A673 (cell line): ENCODE results near the gene INPP4B. TPM values are rescaled to one million over a fixed set of nuclear protein-coding genes. Genes with fewer than 3 reads are reported as not detected.

Experiments
- BruUV-seq: library from RNA; stranded (reverse); fragments of 400-500 nt; replicated peaks from 2 replicates; lab custom pipeline; 2021; lab: Mats Ljungman, UMichigan
- CTCF ChIA-PET: fragments of 300-600 bp; sonication (Branson Sonifier 250); formaldehyde crosslinking; loops from one replicate; lab custom pipeline; 2022; ENCODE audit warnings: antibody characterized with exemption; lab: Charles Lee
- POLR2A ChIA-PET: fragments of 300-600 bp; sonication (Branson Sonifier 250); formaldehyde crosslinking; loops from one replicate; lab custom pipeline; 2022; ENCODE audit warnings: antibody characterized with exemption; ENCODE audit not compliant: low non-redundant PET; lab: Charles Lee
- DNase-seq: peaks from one replicate; pipeline ENCODE4 v3.0.0-alpha.2; 2015; ENCODE audit warnings: low spot score
- H3K27ac ChIP-seq: fragments of 200-600 bp; sonication (generic); 2 replicates; pipeline ENCODE4 v1.5.1; 2016; ENCODE audit warnings: mixed run types, low read depth, mild to moderate bottlenecking, mixed read lengths, antibody characterized with exemption, low read length; ENCODE audit not compliant: poor library complexity, severe bottlenecking
- H3K27me3 ChIP-seq: fragments of 200-600 bp; sonication (generic); replicated peaks from 2 replicates; pipeline ENCODE4 v1.6.1; 2017; ENCODE audit warnings: mixed run types, low read depth, mild to moderate bottlenecking, mixed read lengths, antibody characterized with exemption, low read length; ENCODE audit not compliant: insufficient read depth, poor library complexity
- H3K36me3 ChIP-seq: fragments of 200-600 bp; sonication (generic); 2 replicates; pipeline ENCODE4 v1.6.1; 2016; ENCODE audit warnings: mixed run types, mild to moderate bottlenecking, mixed read lengths, antibody characterized with exemption, low read length; ENCODE audit not compliant: insufficient read depth, poor library complexity, severe bottlenecking
- H3K4me1 ChIP-seq: fragments of 200-600 bp; sonication (generic); 2 replicates; pipeline ENCODE4 v1.6.1; 2017; ENCODE audit warnings: mixed run types, mild to moderate bottlenecking, mixed read lengths, antibody characterized with exemption, low read length; ENCODE audit not compliant: insufficient read depth, poor library complexity, severe bottlenecking
- H3K4me3 ChIP-seq: fragments of 200-600 bp; sonication (generic); 2 replicates; pipeline ENCODE4 v1.5.1; 2016; ENCODE audit warnings: low read depth, mixed run types, mild to moderate bottlenecking, mixed read lengths, low read length; ENCODE audit not compliant: poor library complexity, severe bottlenecking
- H3K9me3 ChIP-seq: fragments of 200-600 bp; sonication (generic); 2 replicates; pipeline ENCODE4 v1.6.1; 2016; ENCODE audit warnings: mixed run types, low read depth, mild to moderate bottlenecking, mixed read lengths, antibody characterized with exemption, low read length; ENCODE audit not compliant: poor library complexity, severe bottlenecking
- EZH2 ChIP-seq: fragments of 200-600 bp; sonication (generic); IDR thresholded peaks from 2 replicates; pipeline ENCODE4 v1.6.1; 2017; ENCODE audit warnings: borderline replicate concordance, low read depth, mild to moderate bottlenecking, mixed read lengths, antibody characterized with exemption, low read length; ENCODE audit not compliant: poor library complexity, severe bottlenecking
- intact Hi-C: fragments of 100-400 bp; cut with micrococcal nuclease; formaldehyde crosslinking; loops from one replicate; pipeline ENCODE4 v1.10.0; 2022; ENCODE audit not compliant: unreplicated experiment
- total RNA-seq: library from RNA; stranded (reverse); gene quantifications from 2 replicates; pipeline ENCODE4 v1.2.3, GENCODE V29; 2021
- TF ChIP-seq, protein P1 (sequence below): fragments of 300-800, 200-600 bp; sonication (generic); conservative IDR thresholded peaks from 2 replicates; pipeline ENCODE4 v1.5.1; 2017; ENCODE audit warnings: low read depth, mild to moderate bottlenecking, antibody characterized with exemption, low read length, moderate library complexity, mixed read lengths

INPP4B gene
- total RNA-seq, 1 experiment from 2014 or later: 13.1 TPM

DNA sequence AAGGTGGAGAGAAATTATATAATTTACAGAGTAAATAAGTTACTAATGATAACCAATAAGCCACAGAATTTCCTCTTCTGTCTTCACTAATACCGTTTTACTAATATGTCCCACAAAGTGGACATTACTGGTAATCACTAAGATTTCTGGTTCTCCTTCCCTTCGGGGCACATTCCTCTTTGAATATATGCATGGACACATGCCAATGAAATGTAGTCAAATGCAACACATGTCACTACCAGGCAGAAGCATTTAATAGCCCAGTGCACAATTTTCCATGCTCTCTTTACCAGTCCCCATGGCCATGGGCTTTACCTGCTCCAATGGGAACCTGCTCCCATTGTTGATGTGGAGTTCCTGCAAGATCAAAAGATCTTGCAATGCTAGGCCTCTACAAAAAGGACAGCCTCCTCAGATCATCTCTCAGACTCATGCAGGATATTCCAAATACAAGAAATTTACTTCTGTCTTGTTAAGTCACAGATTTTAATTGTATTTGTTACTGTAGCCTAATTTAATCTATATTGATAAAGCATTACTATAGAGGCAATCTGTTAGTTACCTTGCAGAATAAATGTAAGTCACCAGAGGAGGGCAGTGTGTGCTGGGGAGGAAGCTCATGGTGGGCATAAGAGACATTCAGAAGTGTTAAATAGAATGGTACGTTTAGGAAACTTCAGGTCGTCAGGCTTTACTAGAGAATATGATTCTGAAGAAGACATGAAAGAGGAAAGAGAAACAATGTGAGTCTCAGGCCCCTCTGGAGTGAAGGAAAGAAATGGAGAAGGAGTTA, 37.1 kb upstream of the INPP4B start:
- ChIA-PET POLR2A (no interaction called here), CTCF (interaction anchor here (0.5 to 1.4 kb wide), 6 partner anchors 13 to 698 kb away, joined by 3 to 7 read pairs (median 4); no protein-coding TSS in a partner anchor)
- no peak for TF ChIP-seq EZH2
- TF ChIP-seq, protein P1, sequence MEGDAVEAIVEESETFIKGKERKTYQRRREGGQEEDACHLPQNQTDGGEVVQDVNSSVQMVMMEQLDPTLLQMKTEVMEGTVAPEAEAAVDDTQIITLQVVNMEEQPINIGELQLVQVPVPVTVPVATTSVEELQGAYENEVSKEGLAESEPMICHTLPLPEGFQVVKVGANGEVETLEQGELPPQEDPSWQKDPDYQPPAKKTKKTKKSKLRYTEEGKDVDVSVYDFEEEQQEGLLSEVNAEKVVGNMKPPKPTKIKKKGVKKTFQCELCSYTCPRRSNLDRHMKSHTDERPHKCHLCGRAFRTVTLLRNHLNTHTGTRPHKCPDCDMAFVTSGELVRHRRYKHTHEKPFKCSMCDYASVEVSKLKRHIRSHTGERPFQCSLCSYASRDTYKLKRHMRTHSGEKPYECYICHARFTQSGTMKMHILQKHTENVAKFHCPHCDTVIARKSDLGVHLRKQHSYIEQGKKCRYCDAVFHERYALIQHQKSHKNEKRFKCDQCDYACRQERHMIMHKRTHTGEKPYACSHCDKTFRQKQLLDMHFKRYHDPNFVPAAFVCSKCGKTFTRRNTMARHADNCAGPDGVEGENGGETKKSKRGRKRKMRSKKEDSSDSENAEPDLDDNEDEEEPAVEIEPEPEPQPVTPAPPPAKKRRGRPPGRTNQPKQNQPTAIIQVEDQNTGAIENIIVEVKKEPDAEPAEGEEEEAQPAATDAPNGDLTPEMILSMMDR: peak; percentile 61
- Histone ChIP-seq H3K27ac (no peak overlapping the region), H3K4me1 (no peaks in the 10 kb centered on the region), H3K9me3 (no peaks in the 10 kb centered on the region), H3K27me3 (no peaks in the 10 kb centered on the region), H3K4me3 (no peak overlapping the region), H3K36me3 (no peaks in the 10 kb centered on the region)
- intact Hi-C loops: loop anchor here (1.0 kb wide), 1 partner anchor 142 kb away; no protein-coding TSS in a partner anchor
- no TSS peak for BruUV-seq
- peak; percentile 35 for DNase-seq

- H3K4me1 ChIP-seq: no peaks in the 10 kb centered on the region
- DNase-seq: no peak
- no peak for TF ChIP-seq EZH2
- TF ChIP-seq, protein P1: no peak
- POLR2A ChIA-PET: no interaction called here
- no peaks in the 10 kb centered on the region for H3K9me3 ChIP-seq
- no peaks in the 10 kb centered on the region for H3K36me3 ChIP-seq
- no TSS peak for BruUV-seq
- no peak overlapping the region for H3K27ac ChIP-seq
- intact Hi-C loops: no loop called here
- CTCF ChIA-PET: interaction anchor here (0.6 kb wide), 1 partner anchor 17 kb away, joined by 8 read pairs; no protein-coding TSS in a partner anchor
- no peaks in the 10 kb centered on the region for H3K27me3 ChIP-seq
- H3K4me3 ChIP-seq: no peak overlapping the region
Measured at GRCh38 chr4:142882159-142882558, 36.1 kb upstream of the INPP4B start.

- no peak overlapping the region for H3K4me3 ChIP-seq
- intact Hi-C loops: no loop called here
- no peaks in the 10 kb centered on the region for H3K36me3 ChIP-seq
- TF ChIP-seq, protein P1: no peak
- TF ChIP-seq EZH2: no peak
- H3K9me3 ChIP-seq: no peaks in the 10 kb centered on the region
- no peak for DNase-seq
- POLR2A ChIA-PET: no interaction called here
- no peaks in the 10 kb centered on the region for H3K4me1 ChIP-seq
- H3K27ac ChIP-seq: no peak overlapping the region
- BruUV-seq: no TSS peak
- CTCF ChIA-PET: interaction anchor here (0.6 kb wide), 1 partner anchor 16 kb away, joined by 8 read pairs; no protein-coding TSS in a partner anchor
- no peaks in the 10 kb centered on the region for H3K27me3 ChIP-seq
Measured at GRCh38 chr4:142881331-142881730, 35.2 kb upstream of the INPP4B start.
